Caco-2 (cell line): ENCODE data around the gene TMEM82. TPM values are rescaled to one million over a fixed set of nuclear protein-coding genes. Genes with fewer than 3 reads are reported as not detected.

ENCODE experiments used
- BruUV-seq: library from RNA; stranded (reverse); fragments of 400-500 nt; replicated peaks from 2 replicates; lab custom pipeline; 2021; lab: Mats Ljungman, UMichigan
- CTCF ChIA-PET: fragments of 300-600 bp; sonication (Branson Sonifier 250); formaldehyde crosslinking; loops from one replicate; lab custom pipeline; 2022; ENCODE audit warnings: antibody characterized with exemption; lab: Charles Lee
- POLR2A ChIA-PET: fragments of 300-600 bp; sonication (Branson Sonifier 250); formaldehyde crosslinking; loops from one replicate; lab custom pipeline; 2022; ENCODE audit warnings: antibody characterized with exemption; lab: Charles Lee
- DNase-seq, 2 experiments: peaks; one replicate each; pipeline versions ENCODE4 v3.0.0 to v3.0.0-alpha.2; 2020 to 2022
- H3K27me3 ChIP-seq: replicated peaks from 2 replicates; pipeline ENCODE4 v1.6.0; 2011; ENCODE audit warnings: low read length; ENCODE audit not compliant: control insufficient read depth, insufficient read depth
- H3K36me3 ChIP-seq: 2 replicates; pipeline ENCODE4 v1.5.1; 2011; ENCODE audit warnings: low read length; ENCODE audit not compliant: control insufficient read depth, insufficient read depth
- H3K4me1 ChIP-seq: fragments of 250-450 bp; sonication (Bioruptor Pico); 2 replicates; pipeline ENCODE4 v1.5.1; 2020; ENCODE audit warnings: mild to moderate bottlenecking
- H3K4me3 ChIP-seq: 2 replicates; pipeline ENCODE4 v1.5.1; 2011; ENCODE audit warnings: low read depth, mild to moderate bottlenecking, control low read depth, low read length
- H3K9me3 ChIP-seq: fragments of 250-450 bp; sonication (Bioruptor Pico); 2 replicates; pipeline ENCODE4 v1.5.1; 2020; ENCODE audit warnings: mild to moderate bottlenecking, moderate library complexity
- H3K27ac Mint-ChIP-seq: one replicate; pipeline ENCODE4 v1.8.0; 2022; ENCODE audit warnings: mixed read lengths; ENCODE audit not compliant: unreplicated experiment
- H3K27me3 Mint-ChIP-seq: one replicate; pipeline ENCODE4 v1.8.0; 2022; ENCODE audit warnings: mixed read lengths; ENCODE audit not compliant: insufficient read depth, unreplicated experiment
- H3K36me3 Mint-ChIP-seq: one replicate; pipeline ENCODE4 v1.8.0; 2022; ENCODE audit warnings: mild to moderate bottlenecking, mixed read lengths; ENCODE audit not compliant: insufficient read depth, unreplicated experiment
- H3K4me1 Mint-ChIP-seq: one replicate; pipeline ENCODE4 v1.8.0; 2022; ENCODE audit warnings: low read depth, mixed read lengths; ENCODE audit not compliant: unreplicated experiment
- H3K4me3 Mint-ChIP-seq: one replicate; pipeline ENCODE4 v1.8.0; 2022; ENCODE audit warnings: mild to moderate bottlenecking, moderate library complexity, mixed read lengths; ENCODE audit not compliant: unreplicated experiment
- H3K9me3 Mint-ChIP-seq: one replicate; pipeline ENCODE4 v1.8.0; 2022; ENCODE audit warnings: mixed read lengths; ENCODE audit not compliant: unreplicated experiment
- intact Hi-C: fragments of 100-400 bp; cut with micrococcal nuclease; formaldehyde crosslinking; loops from one replicate; pipeline ENCODE4 v1.10.0; 2022; ENCODE audit not compliant: unreplicated experiment
- total RNA-seq: library from RNA; stranded (reverse); gene quantifications from 2 replicates; pipeline ENCODE4 v1.2.3, GENCODE V29; 2022
- TF ChIP-seq, protein P1 (sequence below), 2 experiments: fragments of 200-600 bp in 1 of 2; IDR thresholded peaks; 1 replicate in 1 of 2; 2 replicates in 1 of 2; pipeline versions ENCODE4 v1.5.1 to v1.8.0; 2011 to 2022; ENCODE audit warnings: antibody characterized with exemption in 1 of 2, control low read depth in 1 of 2, inconsistent platforms in 1 of 2, low read depth in 1 of 2, low read length in 1 of 2, mild to moderate bottlenecking in 1 of 2, moderate library complexity in 1 of 2; ENCODE audit not compliant: insufficient read depth in 1 of 2, severe bottlenecking in 1 of 2, unreplicated experiment in 1 of 2

Gene TMEM82
- total RNA-seq, 1 experiment from 2014 or later = 3.5 TPM

DNA sequence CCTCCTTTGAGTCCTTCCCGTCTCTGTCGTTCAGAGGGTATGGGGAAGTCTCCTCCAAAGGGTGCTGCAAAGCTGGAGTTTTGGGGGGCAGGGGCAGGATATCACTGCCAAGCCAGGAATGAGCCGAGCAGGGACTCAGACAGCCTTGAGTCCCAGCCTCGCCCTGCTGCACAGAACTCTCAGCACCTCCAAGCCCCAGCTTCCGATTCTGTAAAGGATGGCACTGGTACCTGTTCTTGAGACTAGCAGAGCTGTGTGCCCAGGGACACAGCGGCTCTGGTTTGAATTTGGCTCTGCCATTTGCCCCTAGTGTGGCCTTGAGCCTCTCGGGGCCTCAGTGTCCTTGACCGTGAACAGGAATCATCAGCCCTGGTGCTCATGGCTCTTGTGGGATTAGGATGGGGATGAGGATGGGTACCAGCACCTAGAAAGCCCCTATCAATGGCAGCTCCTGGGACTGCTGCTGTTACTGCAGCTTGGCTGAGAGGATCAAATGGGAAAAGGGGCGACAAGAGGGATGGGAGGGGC lies 14.8 kb downstream of the TMEM82 start:
- CTCF ChIA-PET = interaction anchor here (0.9 kb wide), 1 partner anchor 56 kb away, joined by 3 read pairs; no protein-coding TSS in a partner anchor

DNA sequence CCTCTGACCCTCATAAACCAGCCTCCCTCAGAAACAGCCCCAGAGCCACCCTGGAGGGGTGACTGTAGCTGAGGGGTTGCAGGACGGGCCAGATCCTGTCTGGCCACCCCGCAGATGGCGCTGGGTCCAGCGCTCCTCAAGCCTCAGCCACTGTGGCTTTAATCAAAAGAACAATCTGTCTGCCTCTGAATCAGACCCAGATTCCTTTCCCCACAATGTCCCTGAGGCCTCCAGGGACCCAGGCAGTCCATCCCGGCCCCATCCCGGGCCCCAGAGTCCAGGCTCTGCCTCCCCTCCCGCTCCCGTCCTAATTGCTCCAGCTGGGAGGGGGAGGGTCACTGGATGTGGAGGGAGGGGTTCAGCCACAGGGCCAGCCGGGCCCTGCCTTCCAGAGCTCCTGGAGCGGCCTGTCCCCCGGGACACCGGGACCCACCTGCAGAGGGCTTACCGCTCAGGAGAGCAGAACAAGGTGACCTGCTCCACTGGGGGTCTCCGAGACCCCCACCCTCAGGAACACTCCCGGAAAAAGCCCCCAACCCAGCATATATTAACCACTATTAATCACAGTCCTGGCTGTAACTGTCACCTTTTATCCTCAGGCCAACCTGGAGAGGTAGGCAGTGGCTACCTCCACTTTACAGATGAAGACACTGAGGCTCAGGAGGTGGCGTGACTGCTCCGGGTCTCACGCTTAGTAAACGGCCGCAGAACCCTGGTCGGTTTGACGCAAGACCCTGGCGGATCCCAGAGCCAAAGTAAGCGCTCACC lies 15.5 kb downstream of the TMEM82 start:
- POLR2A ChIA-PET = no interaction called here
- Mint-ChIP-seq H3K4me3 (peak overlapping the region; percentile 35), H3K27me3 (no peaks in the 10 kb centered on the region), H3K9me3 (no peaks in the 10 kb centered on the region), H3K27ac (no peak overlapping the region), H3K36me3 (peaks cover 4% of the 10 kb centered on the region), H3K4me1 (peaks cover 18% of the 10 kb centered on the region)
- no peak for DNase-seq
- intact Hi-C loops = no loop called here
- H3K9me3 ChIP-seq = no peaks in the 10 kb centered on the region
- no peaks in the 10 kb centered on the region for H3K36me3 ChIP-seq
- TF ChIP-seq, protein P1, sequence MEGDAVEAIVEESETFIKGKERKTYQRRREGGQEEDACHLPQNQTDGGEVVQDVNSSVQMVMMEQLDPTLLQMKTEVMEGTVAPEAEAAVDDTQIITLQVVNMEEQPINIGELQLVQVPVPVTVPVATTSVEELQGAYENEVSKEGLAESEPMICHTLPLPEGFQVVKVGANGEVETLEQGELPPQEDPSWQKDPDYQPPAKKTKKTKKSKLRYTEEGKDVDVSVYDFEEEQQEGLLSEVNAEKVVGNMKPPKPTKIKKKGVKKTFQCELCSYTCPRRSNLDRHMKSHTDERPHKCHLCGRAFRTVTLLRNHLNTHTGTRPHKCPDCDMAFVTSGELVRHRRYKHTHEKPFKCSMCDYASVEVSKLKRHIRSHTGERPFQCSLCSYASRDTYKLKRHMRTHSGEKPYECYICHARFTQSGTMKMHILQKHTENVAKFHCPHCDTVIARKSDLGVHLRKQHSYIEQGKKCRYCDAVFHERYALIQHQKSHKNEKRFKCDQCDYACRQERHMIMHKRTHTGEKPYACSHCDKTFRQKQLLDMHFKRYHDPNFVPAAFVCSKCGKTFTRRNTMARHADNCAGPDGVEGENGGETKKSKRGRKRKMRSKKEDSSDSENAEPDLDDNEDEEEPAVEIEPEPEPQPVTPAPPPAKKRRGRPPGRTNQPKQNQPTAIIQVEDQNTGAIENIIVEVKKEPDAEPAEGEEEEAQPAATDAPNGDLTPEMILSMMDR (IDR thresholded peaks at IDR 0.05; ENCODE audit: insufficient read depth in 1 of 2, low read depth in 1 of 2, low read length in 1 of 2, severe bottlenecking in 1 of 2, unreplicated experiment in 1 of 2) = no peak
- CTCF ChIA-PET = interaction anchor here (0.9 kb wide), 1 partner anchor 56 kb away, joined by 3 read pairs; no protein-coding TSS in a partner anchor
- BruUV-seq = no TSS peak
- no peak overlapping the region for H3K4me3 ChIP-seq
- peaks cover 22% of the 10 kb centered on the region for H3K4me1 ChIP-seq
- no peaks in the 10 kb centered on the region for H3K27me3 ChIP-seq

More for the DNA sequence above, 14.8 kb downstream of the TMEM82 start:
- TF ChIP-seq, protein P1 (IDR thresholded peaks at IDR 0.05; ENCODE audit: insufficient read depth in 1 of 2, low read depth in 1 of 2, low read length in 1 of 2, severe bottlenecking in 1 of 2, unreplicated experiment in 1 of 2) = no peak
- Mint-ChIP-seq H3K36me3 (no peaks in the 10 kb centered on the region), H3K4me3 (no peak overlapping the region), H3K9me3 (no peaks in the 10 kb centered on the region), H3K27ac (no peak overlapping the region), H3K4me1 (peaks cover 14% of the 10 kb centered on the region), H3K27me3 (no peaks in the 10 kb centered on the region)
- Histone ChIP-seq H3K9me3 (no peaks in the 10 kb centered on the region), H3K4me3 (no peak overlapping the region), H3K4me1 (peaks cover 16% of the 10 kb centered on the region), H3K27me3 (no peaks in the 10 kb centered on the region), H3K36me3 (no peaks in the 10 kb centered on the region)
- intact Hi-C loops = no loop called here
- no peak for DNase-seq
- POLR2A ChIA-PET = no interaction called here
- BruUV-seq = no TSS peak

DNA sequence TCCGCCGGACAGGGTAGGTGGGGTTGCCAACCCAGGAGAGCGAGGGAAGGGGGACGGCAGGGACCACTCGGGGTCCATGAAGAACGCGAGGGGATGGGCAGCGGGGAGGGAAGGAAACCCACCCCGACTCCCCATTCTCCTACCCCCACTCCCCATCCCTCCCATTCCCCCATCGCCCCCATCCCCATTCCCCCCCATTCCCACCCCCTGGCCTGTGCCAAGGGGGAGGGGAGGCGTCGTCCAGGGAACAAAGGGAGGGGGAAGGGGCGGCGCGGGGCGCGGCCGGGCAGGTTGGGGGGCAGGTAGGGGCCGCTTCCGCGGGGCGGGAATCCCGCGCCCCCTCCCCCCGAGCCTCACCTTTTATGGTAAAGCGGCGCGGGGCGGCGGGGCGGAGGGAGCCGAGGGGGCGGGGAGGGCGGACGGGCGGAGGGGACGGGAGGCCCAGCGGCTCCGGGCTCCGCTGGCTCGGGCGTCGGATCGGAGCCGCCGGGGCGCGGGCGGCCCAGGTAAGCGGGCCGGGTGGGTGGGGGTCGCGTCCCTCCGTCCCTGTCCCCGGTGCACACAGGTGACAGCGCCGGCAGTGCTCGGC lies 16.1 kb downstream of the TMEM82 start, which contains the start of gene FBLIM1:
Gene FBLIM1 (plus strand): TSS at position 453 of the 589 bp plus-strand sequence. CDS start 6,189 bp downstream, outside the sequence.
- CTCF ChIA-PET = interaction anchor here (0.9 kb wide), 1 partner anchor 57 kb away, joined by 3 read pairs; no protein-coding TSS in a partner anchor
- H3K27ac Mint-ChIP-seq = no peak within 1 kb of the TSS
- TF ChIP-seq, protein P1 (IDR thresholded peaks at IDR 0.05; ENCODE audit: insufficient read depth in 1 of 2, low read depth in 1 of 2, low read length in 1 of 2, severe bottlenecking in 1 of 2, unreplicated experiment in 1 of 2) = no peak

More for the DNA sequence above, 16.1 kb downstream of the TMEM82 start, which contains the start of gene FBLIM1:
- intact Hi-C loops = no loop called here
- POLR2A ChIA-PET = no interaction called here
- no peak for DNase-seq
- no TSS peak for BruUV-seq
- no peaks in the 10 kb centered on the region for H3K27me3 ChIP-seq
- no peak within 1 kb of the TSS for H3K4me3 ChIP-seq
- H3K27me3 Mint-ChIP-seq = no peaks in the 10 kb centered on the region
- H3K4me1 ChIP-seq = peaks cover 22% of the 10 kb centered on the region
- H3K36me3 ChIP-seq = no peaks in the 10 kb centered on the region
- H3K36me3 Mint-ChIP-seq = peaks cover 6% of the 10 kb centered on the region
- H3K9me3 ChIP-seq = no peaks in the 10 kb centered on the region
- H3K4me1 Mint-ChIP-seq = peaks cover 20% of the 10 kb centered on the region
- H3K4me3 Mint-ChIP-seq = peak within 1 kb of the TSS; percentile 35
- H3K9me3 Mint-ChIP-seq = no peaks in the 10 kb centered on the region
